HFF-Myc (cell line): ENCODE results near the gene IWS1.

Source experiments
- DNase-seq: peaks from one replicate; pipeline ENCODE4 v3.0.0-alpha.2; 2011; ENCODE audit warnings: low read depth; ENCODE audit errors: extremely low read depth
- H3K4me3 ChIP-seq: replicated peaks from 2 replicates; pipeline ENCODE4 v1.5.1; 2011; ENCODE audit warnings: low read depth, mild to moderate bottlenecking, control low read depth, low read length
- TF ChIP-seq, protein P1 (sequence below): IDR thresholded peaks from 2 replicates; pipeline ENCODE4 v1.5.1; 2012; ENCODE audit warnings: mild to moderate bottlenecking, low read depth, low read length, control low read depth; ENCODE audit errors: missing control alignments

IWS1 gene

DNA sequence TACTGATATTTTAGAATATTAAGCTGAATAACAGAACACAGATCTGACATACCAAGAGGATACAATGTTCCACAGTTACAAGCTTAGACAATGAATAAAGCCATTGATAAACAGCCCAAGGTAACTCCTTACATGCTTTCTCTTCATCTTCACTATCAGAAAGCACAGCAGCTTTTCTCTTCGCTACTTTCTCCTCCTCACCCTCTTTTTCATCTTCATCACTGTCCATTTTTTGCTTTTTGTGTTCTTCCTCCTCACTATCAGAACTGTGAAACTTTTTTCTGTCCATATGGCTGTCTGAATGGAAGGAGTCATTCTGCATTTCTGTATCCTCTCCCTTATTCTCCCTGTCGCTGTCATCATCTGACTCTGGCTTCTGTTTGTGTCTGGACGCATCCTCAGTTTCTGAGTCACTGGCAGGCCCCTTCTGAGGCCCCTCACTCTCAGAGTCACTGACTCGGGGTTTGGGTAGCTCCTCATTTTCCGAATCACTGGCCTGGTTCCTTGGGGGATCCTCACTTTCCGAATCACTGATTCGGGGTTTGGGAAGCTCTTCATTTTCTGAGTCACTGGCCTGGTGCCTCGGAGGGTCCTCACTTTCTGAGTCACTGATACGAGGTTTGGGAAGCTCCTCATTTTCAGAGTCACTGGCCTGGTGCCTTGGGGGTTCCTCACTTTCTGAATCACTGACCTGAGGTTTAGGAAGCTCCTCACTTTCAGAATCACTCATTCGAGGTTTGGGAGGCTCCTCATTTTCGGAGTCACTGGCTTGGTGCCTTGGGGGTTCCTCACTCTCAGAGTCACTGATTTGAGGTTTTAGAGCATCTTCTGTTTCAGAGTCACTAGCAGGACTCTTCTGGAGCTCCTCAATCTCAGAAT, 21.5 kb downstream of the IWS1 start:
- no peak overlapping the region for H3K4me3 ChIP-seq
- TF ChIP-seq, protein P1, sequence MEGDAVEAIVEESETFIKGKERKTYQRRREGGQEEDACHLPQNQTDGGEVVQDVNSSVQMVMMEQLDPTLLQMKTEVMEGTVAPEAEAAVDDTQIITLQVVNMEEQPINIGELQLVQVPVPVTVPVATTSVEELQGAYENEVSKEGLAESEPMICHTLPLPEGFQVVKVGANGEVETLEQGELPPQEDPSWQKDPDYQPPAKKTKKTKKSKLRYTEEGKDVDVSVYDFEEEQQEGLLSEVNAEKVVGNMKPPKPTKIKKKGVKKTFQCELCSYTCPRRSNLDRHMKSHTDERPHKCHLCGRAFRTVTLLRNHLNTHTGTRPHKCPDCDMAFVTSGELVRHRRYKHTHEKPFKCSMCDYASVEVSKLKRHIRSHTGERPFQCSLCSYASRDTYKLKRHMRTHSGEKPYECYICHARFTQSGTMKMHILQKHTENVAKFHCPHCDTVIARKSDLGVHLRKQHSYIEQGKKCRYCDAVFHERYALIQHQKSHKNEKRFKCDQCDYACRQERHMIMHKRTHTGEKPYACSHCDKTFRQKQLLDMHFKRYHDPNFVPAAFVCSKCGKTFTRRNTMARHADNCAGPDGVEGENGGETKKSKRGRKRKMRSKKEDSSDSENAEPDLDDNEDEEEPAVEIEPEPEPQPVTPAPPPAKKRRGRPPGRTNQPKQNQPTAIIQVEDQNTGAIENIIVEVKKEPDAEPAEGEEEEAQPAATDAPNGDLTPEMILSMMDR: no peak
- no peak for DNase-seq

DNA sequence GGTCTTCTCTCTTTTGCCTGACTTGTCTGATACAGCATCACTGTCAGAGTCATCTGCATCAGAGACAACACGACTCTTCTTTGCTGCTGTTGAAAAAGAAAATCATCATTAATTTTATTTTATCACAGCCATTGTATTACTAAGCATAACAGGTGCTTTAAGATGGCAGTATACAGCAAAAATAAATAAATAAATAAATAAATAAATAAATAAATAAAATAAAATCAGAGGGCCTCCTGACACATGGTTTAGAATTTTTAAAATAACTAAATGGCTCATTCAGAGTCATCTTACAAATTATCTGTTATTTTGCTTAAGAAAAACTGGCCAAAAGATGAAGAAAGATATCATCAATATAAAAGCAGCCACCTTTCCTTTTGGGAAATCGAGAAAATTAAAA, 22.8 kb downstream of the IWS1 start:
- TF ChIP-seq, protein P1: no peak
- DNase-seq: no peak
- no peak overlapping the region for H3K4me3 ChIP-seq

DNA sequence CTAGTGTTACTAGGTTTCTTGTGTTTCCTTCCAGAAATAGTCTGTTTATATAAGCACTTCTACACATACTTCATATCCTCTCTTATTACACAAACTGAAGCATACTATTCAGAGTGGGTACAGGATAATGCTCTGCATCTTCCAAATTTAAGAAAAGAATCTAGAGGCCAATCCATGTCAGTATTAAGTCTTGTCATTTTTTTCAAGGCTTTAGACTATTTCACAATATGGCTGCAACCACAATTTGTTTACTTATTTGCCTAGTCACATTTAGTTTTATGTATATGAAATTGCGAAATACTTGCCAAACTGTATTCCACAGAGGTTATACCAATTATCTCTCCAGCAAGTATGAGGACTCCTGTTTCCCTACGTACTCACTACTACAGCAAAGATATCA, 27.9 kb downstream of the IWS1 start:
- no peak for DNase-seq
- no peak overlapping the region for H3K4me3 ChIP-seq
- TF ChIP-seq, protein P1: no peak

DNA sequence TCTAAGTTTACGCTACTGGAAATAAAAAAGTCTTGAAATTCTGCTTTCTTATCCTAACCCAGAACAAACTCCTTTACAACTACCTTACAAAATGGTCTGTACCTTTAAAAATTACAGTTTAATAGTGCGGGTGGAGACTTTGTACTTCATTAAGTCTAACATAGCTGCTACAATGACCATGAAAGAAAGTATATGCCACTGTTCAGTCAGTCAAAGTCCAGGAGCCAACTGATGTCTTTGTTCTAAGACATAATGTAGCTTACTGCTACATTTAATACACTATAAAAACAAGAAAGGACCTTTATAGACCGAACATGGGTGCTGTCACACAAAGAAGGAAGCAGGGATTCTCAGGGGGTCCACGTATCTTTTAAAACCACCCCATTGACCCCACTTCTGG, 36.0 kb downstream of the IWS1 start:
- DNase-seq: no peak
- TF ChIP-seq, protein P1: no peak
- H3K4me3 ChIP-seq: no peak overlapping the region

DNA sequence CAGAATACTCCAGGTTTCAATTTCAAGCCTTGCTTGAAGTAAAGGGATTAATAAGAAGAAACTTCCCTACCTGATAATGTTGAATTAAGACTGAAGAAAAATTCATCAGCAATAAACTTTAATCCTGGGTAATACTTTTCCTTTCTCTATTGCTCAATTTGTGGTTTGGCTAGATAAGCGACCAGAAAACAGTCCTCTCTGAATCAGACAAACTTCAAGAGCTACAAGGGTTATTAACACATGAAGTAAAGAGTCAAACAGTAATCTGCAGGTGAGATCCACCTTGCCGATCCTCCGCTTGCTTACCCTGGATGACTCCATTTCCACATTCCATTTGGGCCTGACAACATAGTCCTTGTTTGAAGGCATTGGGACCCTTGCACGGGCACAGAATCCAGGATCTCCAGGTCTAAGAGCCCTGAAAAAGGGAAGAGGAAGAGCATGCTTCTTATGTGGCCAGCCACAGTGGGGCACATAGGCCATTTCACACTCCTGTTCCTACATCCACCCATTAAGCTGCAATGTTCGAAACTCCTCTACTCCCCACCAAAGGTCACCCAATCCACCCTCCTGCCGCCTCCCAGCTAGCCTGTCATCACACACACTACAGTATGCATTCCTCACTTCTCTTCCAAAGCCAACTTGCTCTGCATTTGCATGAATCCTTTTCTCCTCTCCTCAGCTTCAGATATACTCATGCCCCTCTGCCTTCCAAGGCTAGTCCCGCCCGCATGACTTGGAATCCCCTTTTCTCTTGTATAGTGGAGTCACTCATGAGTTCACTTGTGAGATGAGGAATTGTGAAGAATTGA, 39.8 kb downstream of the IWS1 start:
- H3K4me3 ChIP-seq: no peak overlapping the region
- TF ChIP-seq, protein P1: no peak
- DNase-seq: no peak

DNA sequence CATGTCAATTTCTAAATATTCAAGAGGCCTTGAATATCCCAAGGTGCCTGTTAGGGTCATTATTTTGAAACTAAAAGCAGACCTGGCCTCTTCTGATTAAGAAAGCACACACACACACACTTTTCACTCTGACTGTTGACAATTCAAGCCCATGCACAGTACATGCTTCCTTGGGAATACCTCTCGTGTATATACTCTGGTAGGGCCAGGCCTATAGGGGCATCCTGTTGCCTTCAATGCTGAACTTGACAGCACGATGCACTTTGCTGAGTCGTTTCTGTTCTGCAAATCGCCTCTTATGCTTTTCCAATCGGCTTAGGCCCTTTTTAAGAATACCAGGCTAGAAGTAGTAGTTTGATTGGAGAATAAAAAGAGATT, 40.6 kb downstream of the IWS1 start:
- no peak for DNase-seq
- TF ChIP-seq, protein P1: no peak
- H3K4me3 ChIP-seq: no peak overlapping the region
